GM12801 (cell line): ENCODE measurements around the gene EIF4G1.

Experiments used
- CTCF ChIP-seq: IDR thresholded peaks from one replicate; pipeline ENCODE4 v1.5.1; 2011; ENCODE audit warnings: control low read depth; ENCODE audit not compliant: insufficient read length; ENCODE audit errors: extremely low read depth

The EIF4G1 gene

GRCh38 chr3:184350618-184351017 is 36.2 kb downstream of the EIF4G1 start:
- no peak for TF ChIP-seq CTCF

GRCh38 chr3:184351511-184352148 is 37.2 kb downstream of the EIF4G1 start:
- TF ChIP-seq CTCF, result no peak

GRCh38 chr3:184352149-184352785 is 37.9 kb downstream of the EIF4G1 start:
- TF ChIP-seq CTCF, result no peak

- TF ChIP-seq CTCF, result no peak
Measured at GRCh38 chr3:184352897-184353545, 38.6 kb downstream of the EIF4G1 start.

GRCh38 chr3:184353546-184353941 is 39.1 kb downstream of the EIF4G1 start:
- TF ChIP-seq CTCF, result no peak

GRCh38 chr3:184354121-184354728 is 39.8 kb downstream of the EIF4G1 start:
- TF ChIP-seq CTCF, result no peak

- no peak for TF ChIP-seq CTCF
Measured at GRCh38 chr3:184354754-184355153, 40.3 kb downstream of the EIF4G1 start.
